Activated CD4-positive, CD25-positive, alpha-beta regulatory T cell treated with anti-CD3 and anti-CD28 coated beads, Interleukin-2, amount 50 U/mL, for 72 hours (primary cell): ENCODE results near the gene KCNH1.
"Not testable (repeated sequence)": the region's sequence is repeated elsewhere in the genome, so short reads cannot be mapped to it uniquely, and the experiment has no call there.

ENCODE experiments used
- DNase-seq: peaks from one replicate; pipeline ENCODE4 v3.0.0; 2021

KCNH1 gene

DNA sequence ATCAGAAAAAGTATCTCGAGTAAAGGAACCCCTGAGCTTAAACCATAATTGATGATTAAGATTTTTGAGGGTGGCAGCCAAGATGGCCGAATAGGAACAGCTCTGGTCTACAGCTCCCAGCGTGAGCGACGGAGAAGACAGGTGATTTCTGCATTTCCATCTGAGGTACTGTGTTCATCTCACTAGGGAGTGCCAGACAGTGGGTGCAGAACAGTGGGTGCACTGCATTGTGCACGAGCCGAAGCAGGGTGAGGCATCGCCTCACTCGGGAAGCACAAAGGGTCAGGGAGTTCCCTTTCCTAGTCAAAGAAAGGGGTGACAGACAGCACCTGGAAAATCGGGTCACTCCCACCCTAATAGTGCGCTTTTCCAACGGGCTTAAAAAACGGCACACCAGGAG is 138.0 kb downstream of the KCNH1 start:
- not testable (repeated sequence) for DNase-seq

DNA sequence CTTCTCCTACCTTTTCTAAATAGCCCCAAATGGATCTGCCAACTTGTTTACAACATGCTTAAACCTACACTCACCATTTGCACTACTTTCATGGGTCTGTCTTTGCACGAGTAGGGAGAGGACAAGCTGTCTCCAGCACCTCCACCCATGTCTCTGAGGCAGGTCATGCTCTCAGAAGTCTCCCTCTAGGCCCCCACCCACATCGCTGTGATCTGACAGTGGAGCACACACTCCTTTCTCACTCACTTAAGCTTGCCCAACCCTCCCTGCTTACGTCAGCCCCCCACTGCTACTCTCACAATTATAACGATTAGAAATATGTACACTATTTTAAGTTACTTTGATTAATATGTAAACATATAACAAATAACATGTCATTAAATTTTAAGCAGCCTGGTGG is 141.1 kb downstream of the KCNH1 start:
- DNase-seq: no peak

DNA sequence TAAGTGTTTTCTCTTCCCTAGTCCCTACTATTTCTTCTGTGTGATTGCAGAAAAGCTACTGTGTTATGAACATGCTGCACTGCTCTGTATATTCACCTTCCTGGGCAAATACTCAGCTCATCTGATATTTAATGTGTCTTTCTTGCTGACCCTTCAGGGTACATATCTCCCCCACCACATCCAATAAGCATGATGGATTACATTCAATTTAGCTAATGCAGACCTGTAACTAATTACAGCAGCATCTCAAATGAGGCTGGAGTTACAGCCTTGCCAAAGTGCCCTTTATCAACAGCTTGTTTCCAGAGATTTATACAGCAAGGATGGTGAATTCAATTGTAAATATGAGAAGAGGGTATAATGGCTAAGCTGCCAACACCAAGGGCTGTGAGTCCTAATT is 144.0 kb downstream of the KCNH1 start:
- DNase-seq: no peak

DNA sequence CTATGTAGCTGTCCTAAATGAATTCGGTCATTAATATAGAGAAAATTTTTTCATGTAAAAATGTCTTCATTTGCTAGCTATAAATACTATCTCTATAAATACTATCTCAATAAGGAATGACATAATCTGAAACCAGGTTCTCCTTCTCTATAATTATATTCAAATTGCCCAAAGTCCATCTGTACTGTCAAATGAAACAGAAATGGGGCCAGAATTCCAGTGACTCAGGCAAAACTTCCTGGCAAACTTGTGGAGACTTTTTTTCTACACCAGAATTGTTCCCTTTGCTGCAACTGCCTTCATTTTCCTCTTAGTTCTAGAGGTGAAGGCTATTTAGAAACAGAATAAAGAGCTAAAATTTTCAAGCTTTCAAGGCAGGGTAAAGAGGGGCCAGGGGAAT is 152.5 kb downstream of the KCNH1 start:
- DNase-seq: no peak

DNA sequence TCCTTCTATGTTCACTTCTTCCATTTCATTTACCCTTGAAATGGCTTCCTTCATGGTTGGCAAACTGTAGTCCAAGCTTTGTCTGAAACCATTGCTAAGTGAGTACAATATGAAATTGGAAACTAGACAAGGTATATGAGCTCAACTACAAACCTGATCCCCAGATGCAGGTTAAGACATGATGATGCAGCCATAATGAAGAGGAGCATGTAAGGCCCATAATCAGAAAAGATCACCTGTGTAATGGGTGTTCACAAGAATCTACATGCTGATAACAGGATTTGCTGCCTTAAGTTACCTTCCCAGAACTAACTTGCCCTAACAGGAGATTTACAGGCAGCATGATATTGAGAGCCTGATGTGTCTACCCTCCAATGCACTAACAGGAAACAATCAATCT is 153.9 kb downstream of the KCNH1 start:
- no peak for DNase-seq

DNA sequence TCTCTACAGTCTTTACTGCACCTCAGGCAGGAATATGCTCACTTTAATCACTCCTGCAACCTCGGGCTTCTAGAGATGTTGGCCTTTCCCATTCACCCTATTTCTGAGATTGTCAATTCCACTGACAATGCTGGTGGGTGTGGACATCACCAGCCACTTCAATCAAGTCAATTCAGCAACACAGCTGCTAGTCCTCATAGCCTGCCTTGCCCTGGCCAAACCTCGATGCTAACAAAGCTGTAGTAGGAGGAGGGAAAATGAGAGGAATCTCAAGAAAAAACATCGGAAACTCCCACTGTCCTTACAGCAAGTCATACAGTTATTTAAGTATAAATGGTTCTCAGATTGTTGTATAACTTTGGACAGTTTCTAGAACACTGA is 155.0 kb downstream of the KCNH1 start:
- DNase-seq: no peak

DNA sequence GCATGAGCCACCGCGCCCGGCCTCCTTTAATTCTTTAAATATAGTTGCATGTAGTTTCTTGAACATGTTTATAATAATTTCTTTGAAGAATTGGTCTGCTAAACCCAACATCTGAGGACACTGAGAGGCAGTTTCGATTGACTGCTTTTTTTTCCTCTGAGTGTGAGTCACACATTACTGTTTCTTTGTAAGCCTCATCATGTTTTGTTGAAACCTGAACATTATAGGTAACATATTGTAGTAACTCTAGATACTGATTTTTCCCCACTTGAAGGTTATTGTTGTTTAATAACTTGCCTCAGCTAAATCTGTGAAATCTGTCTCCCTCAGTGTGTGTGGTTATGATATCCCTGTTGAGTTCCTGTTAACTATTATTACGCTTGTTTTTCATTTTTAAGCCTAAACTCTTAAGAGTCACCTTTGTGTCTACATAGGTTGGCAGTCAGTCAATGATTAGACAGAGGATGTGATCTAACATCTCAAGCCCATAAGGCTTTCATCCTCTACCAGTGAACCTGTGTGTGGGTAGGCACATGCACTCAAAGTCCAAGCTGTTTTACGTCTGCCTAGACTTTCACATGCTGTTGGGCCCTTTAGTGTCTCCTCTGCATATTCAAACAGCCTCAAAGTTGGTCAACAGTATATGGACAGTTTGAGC is 155.5 kb downstream of the KCNH1 start:
- DNase-seq: no peak

DNA sequence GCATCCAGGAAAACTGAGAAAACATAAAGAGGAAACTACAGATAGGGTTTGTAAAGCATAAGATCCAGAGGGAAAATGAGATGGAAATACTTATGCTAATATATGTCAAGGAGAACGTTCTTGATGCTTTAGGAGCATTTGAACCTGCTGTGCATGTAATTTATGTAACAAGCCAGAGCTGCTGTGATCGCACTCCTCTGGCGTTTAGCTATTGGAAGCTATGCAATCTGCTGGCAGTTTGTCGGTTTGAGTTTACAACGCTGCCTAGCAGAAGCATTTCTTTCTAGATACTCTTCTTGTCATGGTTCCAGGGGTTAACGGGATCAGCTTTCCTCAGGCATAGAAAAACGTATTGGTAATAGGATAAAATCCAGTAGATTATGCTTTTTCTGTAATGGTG is 182.7 kb downstream of the KCNH1 start:
- no peak for DNase-seq

DNA sequence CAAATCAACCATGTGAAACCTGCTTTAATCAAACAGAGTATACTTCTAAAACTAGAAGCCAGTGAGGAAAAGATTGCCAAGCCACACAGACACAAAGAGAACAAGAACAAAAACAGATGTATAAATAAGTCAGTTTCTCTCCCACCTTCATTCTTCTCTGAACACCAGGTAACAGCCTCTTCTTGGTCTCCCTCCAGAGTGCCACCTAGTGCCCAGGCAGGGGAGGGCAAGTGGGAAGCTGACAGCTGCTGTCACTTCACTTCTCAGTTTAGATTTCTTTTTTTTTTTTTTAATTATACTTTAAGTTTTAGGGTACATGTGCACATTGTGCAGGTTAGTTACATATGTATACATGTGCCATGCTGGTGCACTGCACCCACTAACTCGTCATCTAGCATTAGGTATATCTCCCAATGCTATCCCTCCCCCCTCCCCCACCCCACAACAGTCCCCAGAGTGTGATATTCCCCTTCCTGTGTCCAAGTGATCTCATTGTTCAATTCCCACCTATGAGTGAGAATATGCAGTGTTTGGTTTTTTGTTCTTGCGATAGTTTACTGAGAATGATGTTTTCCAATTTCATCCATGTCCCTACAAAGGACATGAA is 183.9 kb downstream of the KCNH1 start:
- peak; percentile 57 for DNase-seq

DNA sequence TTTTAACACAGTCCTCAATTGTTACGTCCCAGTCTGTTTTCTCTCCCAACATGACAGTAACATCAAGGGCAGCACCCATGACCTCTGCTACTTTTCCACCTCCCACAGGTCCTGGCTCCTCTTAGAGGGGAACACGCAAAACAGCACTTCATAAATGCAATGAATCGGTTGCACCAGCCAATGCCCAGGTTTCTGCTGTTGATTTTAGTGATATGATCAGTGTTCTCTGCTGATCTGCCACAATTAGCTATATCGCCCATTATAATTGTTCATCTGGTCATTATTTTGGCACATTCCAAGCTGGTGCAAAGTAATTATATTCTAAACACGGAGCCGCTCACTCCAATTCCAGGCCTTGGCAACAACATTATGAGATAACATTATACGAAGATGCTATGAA is 184.5 kb downstream of the KCNH1 start:
- no peak for DNase-seq

DNA sequence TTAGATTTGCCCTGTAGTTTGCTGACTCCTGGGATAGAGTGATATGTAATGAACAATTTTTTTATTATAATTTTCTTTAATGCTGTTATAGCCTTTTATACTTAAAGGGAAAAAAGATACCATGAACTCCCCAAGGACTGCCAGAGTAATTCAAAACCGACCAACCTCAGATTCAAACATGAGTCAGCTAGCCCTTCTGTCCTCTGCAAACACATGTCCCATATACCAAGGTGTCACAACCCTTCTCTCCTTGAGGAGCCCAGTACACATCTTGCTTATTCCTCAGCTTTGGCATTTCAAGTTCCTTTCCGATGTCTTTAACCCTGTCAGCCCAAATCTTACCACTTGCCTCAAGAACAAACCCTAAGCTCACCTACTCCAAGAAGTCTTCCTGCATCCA is 184.9 kb downstream of the KCNH1 start:
- DNase-seq: no peak

DNA sequence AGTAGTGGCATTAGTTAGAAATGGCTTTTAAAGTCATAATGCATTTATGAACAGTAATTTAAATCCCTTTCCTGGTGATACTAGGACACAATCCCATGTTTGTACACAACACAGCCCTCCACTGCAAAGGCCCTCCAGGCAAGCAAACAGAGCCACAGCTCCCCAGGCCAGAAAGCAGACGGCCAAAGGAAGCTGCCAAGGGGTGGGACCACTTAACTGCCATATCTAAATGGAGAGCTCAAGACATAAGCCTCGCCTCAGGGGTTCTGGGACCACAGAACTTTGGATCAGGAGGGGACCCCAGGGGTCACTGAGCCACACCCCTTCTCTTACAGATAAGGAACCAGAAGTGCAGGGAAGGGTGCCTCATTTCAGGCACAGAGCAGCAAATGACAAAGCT is 189.7 kb downstream of the KCNH1 start:
- no peak for DNase-seq

DNA sequence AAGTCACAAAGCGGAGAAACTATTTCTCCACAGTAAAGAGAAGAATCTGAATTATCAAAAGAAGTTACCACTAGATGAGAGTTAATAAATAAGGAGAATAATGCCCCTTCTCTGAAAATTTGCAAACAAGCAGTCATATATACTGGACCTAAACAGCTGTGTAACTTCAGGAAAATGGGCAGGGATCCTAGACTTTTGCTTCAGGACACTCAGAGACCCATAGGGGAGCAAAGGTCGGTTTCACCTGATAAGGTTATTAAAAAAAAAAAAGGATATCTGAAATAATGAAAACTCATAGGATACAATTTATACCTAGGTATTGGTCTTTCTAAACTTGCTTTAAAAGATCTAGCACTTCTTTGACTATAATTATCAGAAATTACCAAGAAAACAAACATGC is 191.4 kb downstream of the KCNH1 start:
- no peak for DNase-seq

DNA sequence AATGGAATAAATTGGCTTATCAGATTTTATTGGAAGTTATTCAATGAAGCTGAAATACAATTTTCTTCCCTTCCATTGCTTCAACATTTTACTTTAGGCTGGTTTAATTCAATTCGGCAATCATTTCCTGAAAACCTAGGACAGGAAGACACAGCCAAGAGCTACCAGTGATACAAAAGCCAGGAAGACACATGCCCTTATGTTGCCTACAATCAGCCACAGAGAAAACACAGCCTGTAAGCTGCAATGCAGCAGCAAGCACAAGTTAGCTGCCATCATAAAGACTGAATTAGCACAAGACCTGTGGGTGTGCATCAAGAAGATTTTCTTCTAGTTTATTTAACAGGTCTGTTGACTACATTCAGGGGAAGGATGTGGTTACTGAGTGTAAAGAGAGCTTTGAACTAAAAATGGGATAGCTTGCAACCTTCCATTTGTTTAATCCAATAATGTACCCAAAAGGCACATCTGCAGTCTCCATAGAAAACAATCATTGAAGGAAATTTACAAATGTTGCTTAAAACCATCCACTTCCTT is 193.8 kb downstream of the KCNH1 start:
- no peak for DNase-seq

DNA sequence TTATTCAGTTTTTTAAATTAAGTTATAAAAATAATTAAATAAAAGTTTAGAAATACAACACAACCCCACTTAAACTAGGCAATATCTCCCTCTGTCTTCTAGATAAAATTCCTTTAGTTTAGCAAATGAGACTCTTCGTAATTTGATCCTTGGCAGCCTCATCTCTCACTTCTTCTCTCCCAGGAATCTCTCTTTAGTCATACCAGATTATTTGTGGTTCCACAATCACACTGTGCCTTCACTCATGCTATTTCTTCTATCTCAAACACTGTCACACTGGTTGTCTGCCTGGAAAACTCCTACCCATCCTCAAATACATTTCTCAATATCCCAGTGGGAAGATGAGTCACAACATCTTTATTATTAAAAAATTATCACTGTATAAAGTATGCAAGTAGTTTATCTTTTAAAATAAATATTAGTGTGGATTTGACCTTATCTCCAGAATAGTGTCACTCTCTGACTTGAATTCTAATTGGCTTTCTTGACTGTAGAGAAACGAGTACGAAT is 195.5 kb downstream of the KCNH1 start:
- no peak for DNase-seq

DNA sequence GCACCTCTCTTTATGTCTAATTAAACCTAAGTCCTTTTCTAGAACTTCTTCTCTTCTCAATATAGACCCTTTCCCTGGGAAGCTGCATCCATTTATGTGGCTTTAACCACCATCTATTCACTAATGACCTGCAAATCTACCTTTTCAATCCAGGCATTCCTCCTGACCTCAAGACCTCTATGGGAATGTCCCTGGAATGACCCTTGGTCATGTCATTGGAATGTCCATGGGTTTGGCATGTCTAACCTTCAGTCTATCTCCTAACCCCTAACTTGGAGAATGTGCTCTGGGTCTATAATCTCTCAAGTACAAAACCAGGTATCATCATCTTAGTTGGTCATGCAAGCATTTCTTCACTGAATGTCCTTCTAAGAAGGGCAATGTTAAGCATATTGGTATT is 196.1 kb downstream of the KCNH1 start:
- no peak for DNase-seq

DNA sequence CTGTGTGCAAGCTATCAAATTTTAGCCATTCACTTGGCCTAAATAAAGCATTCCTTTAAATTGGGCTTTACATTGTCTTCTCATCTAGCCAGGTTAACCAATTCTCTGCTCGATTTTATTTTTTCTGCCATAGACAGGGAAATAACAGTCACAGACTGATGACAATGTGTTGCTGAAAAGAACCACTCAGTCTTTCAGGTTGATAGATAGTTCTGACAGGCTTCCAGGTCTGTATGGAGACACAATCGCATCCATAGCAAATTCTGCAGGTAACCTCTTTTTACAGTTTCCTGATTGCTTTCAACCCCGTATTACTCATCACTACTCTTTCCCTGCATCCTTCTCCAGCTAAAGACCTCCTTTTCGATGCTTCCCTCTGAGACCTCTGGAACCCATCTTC is 198.0 kb downstream of the KCNH1 start:
- no peak for DNase-seq

DNA sequence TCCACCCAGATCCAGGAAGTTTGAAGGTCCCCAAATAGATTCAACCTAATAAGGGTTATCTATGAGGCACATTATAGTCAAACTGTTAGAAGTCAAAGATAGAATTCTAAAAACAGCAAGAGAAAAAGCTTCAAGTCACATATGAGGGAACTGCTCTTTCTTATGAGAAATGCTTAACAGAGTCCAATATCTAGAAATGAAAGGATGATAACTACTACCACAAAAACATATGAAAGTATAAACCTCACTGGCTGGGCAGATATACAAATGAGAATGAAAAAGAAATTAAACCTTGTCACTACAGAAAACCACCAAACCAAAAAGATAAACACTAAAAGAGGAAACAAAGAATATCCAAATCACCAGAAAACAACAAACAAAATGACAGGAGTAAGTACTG is 201.8 kb downstream of the KCNH1 start:
- DNase-seq: no peak

DNA sequence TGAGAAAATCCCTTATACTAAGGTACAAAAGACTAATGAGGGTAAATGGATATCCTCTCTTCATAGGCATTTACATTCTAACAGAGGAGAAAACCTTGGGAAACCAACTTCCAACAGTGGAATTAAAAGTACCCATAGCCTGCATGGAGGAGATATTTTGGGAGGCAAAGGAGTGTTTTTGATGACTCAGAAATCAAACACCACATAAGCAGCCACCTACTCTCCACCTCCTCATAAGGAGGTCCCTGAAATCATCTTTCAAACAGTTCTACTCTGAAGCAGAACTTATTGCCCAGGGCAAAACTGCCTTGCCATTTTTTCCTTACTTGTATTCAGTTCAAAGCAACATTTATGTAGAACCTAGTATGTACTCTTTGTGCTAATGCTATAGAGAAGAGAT is 211.3 kb downstream of the KCNH1 start:
- DNase-seq: no peak

DNA sequence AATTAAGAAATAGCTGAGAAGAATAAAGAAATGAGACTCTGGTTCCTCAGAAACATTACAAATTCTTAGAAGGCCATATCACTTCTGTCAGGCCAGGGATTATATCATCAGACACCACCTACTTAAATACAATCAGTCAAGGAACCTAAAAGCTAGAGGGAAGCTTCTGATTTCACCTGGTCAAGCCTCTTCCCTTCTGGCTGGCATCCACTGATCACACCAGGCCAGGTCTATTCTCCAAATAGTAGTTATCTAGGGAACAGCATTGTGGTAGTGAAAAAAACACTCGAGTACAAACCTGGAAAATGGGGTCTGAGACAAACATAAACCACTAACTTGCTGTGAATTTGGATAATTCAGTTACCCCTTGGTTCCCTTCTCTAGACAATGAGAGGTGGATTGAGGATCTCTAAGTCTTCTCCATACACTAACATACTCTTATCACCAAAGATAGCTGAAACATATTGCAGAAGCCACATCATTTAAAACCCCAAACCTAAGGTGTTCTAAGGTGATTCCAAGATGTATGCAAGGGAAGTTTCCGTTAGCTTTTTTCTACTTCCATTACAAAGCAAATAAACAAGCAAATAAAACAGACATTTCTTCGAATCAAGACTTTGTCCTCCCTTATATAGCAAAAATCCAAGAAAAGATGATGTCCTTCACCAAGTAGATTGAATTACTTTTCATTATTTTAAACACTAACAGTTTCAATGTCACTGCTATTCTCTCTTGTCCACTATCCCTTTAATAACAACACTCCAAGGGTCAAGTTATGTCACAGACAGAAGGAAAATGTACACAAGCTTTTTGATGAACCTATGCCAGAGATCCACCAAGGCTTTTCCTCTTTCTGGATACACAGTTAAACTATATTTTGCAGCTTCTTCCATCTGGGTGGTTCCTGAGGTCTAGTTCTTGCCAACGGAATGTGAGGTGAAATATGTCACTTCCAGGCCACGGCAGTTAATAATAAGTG is 212.9 kb downstream of the KCNH1 start:
- no peak for DNase-seq

DNA sequence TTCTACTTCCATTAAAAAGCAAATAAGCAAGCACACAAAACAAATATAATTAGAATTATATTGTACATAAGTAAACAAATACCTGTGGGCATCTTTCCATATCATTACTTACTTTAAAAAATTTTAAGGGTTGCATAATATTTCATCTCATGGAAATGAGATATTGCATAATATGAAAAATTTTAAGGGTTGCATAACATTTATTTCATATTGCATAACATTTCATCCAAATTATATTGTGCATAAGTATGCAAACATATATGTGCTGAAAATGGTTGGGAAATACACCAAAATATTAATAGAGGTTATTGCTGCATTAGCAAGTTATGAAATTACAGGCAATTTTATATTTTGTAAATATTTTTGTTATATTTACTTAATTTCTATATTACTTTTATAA is 213.7 kb downstream of the KCNH1 start:
- no peak for DNase-seq

DNA sequence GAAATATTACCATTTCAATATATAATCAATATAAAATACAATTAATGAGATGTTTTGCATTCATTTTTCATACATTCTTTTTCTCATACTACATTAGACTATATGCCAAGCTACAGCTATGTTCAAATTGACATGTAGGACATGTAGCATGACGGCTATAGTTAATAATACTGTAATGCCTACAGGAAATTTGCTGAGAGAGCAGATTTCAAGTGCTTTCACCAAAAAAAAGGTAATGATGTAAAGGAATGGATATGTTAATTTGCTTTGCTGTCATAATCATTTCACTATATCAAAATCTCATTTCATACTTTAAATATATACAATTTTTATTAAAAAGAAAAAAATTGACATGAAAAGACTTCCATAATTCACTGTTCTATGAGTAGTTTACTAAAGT is 215.1 kb downstream of the KCNH1 start:
- DNase-seq: no peak

DNA sequence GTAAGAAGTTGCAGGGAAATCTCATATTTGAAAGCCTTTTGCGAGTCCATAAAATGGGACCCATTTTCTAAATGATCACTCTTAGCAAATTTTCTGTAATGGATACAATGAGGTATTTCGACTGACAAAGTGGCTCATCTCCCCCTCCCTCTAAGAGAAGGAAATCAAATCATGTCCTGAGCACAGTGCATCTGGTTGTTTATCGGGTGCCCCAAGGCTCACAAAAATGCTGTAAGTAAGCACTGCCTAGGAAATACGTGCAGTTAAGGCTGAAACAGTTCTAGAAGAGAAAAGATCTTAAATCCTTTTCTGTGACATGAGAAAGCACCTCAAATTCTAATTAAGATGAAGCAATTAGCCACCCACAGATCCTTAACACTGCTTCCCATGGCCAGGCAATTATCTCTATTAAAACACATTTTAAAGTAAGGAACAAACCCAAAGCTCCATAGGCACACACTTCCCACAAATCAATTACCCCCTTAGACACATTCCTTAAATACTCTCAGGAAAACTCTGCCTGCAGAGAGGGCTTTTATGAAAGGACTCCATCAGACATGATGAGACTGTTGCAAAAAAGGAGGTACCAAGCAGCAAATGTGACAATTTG is 216.3 kb downstream of the KCNH1 start:
- DNase-seq: no peak
